Keratinocyte (primary cell): ENCODE results near the gene F10. TPM values are rescaled to one million over a fixed set of nuclear protein-coding genes. Genes with fewer than 3 reads are reported as not detected.

Source experiments
- DNase-seq: peaks from one replicate; pipeline ENCODE4 v3.0.0-alpha.2; 2011; ENCODE audit warnings: low read depth, missing footprints, low spot score
- FAIRE-seq: peaks from 2 replicates; lab custom pipeline; 2011; peaks lifted over from hg19 to GRCh38; lab: Jason Lieb, UNC
- H2AFZ ChIP-seq: 2 replicates; pipeline ENCODE4 v1.6.0; 2012; ENCODE audit warnings: low read length, control low read depth, inconsistent platforms; ENCODE audit not compliant: control insufficient read depth
- H3K27ac ChIP-seq: 2 replicates; pipeline ENCODE4 v1.5.1; 2011; ENCODE audit warnings: low read length; ENCODE audit not compliant: control insufficient read depth, insufficient read depth
- H3K27me3 ChIP-seq: 3 replicates; pipeline ENCODE4 v1.6.0; 2011; ENCODE audit warnings: low read length; ENCODE audit not compliant: control insufficient read depth, insufficient read depth; ENCODE audit errors: extremely low read depth
- H3K36me3 ChIP-seq, 2 experiments: 2 replicates in 1 of 2; 3 replicates in 1 of 2; pipeline ENCODE4 v1.5.1; 2011; ENCODE audit warnings: low read length in 2 of 2, mild to moderate bottlenecking in 1 of 2; ENCODE audit not compliant: control insufficient read depth in 2 of 2, insufficient read depth in 2 of 2; ENCODE audit errors: extremely low read depth in 1 of 2
- H3K4me1 ChIP-seq: 3 replicates; pipeline ENCODE4 v1.5.1; 2011; ENCODE audit warnings: low read length; ENCODE audit not compliant: control insufficient read depth, insufficient read depth; ENCODE audit errors: extremely low read depth
- H3K4me2 ChIP-seq: 3 replicates; pipeline ENCODE4 v1.6.0; 2011; ENCODE audit warnings: low read depth, low read length; ENCODE audit not compliant: control insufficient read depth, insufficient read depth; ENCODE audit errors: extremely low read depth
- H3K4me3 ChIP-seq, 3 experiments: fragments of 200-600 bp in 1 of 3; sonication (generic) in 1 of 3; 2 replicates in 2 of 3; 3 replicates in 1 of 3; pipeline ENCODE4 v1.5.1; 2011 to 2016; ENCODE audit warnings: low read length in 3 of 3, mild to moderate bottlenecking in 3 of 3, control low read depth in 2 of 3, inconsistent platforms in 1 of 3, low read depth in 1 of 3, mixed read lengths in 1 of 3, mixed run types in 1 of 3, moderate library complexity in 1 of 3; ENCODE audit not compliant: control insufficient read depth in 2 of 3, insufficient read depth in 2 of 3; ENCODE audit errors: extremely low read depth in 1 of 3
- H3K79me2 ChIP-seq: 2 replicates; pipeline ENCODE4 v1.6.0; 2012; ENCODE audit warnings: low read length; ENCODE audit not compliant: control insufficient read depth, insufficient read depth
- H3K9ac ChIP-seq: 3 replicates; pipeline ENCODE4 v1.6.0; 2011; ENCODE audit warnings: low read length; ENCODE audit not compliant: control insufficient read depth, insufficient read depth; ENCODE audit errors: extremely low read depth
- H3K9me1 ChIP-seq: 3 replicates; pipeline ENCODE4 v1.6.0; 2011; ENCODE audit warnings: low read length; ENCODE audit not compliant: control insufficient read depth, insufficient read depth; ENCODE audit errors: extremely low read depth
- H3K9me3 ChIP-seq: 2 replicates; pipeline ENCODE4 v1.5.1; 2012; ENCODE audit warnings: low read depth, low read length; ENCODE audit not compliant: control insufficient read depth
- H4K20me1 ChIP-seq: 3 replicates; pipeline ENCODE4 v1.6.0; 2011; ENCODE audit warnings: low read length; ENCODE audit not compliant: control insufficient read depth, insufficient read depth; ENCODE audit errors: extremely low read depth
- EZH2 ChIP-seq: IDR thresholded peaks from one replicate; pipeline ENCODE4 v1.6.1; 2012; ENCODE audit warnings: inconsistent platforms, mild to moderate bottlenecking, low read length, moderate library complexity
- dilution Hi-C: fragments of 300-500 bp; cut with MboI; formaldehyde crosslinking; loops from one replicate; pipeline ENCODE4 v1.7.0; 2020; ENCODE audit warnings: low sequenced_read_pairs; ENCODE audit not compliant: extremely low pct_ligation_motif_present
- polyA minus RNA-seq, 3 experiments: library from RNA; depleted of rRNA, polyadenylated mRNA; stranded (reverse); fragments of >200 nt; gene quantifications; 1 replicate in 1 of 3; 2 replicates in 1 of 3; 3 replicates in 1 of 3; pipeline ENCODE4 v1.2.3, GENCODE V29; 2011
- polyA plus RNA-seq, 5 experiments: library from polyadenylated mRNA; depleted of rRNA in 3 of 5; stranded (reverse) in 3 of 5; stranded (forward) in 1 of 5; unstranded in 1 of 5; fragments of >200 nt; gene quantifications; 1 replicate in 1 of 5; 2 replicates in 3 of 5; 3 replicates in 1 of 5; pipeline versions ENCODE4 v1.2.1 to v1.2.3, GENCODE V29; 2011 to 2012; ENCODE audit warnings: missing spikeins in 2 of 5, low read depth in 1 of 5, low replicate concordance in 1 of 5
- TF ChIP-seq, protein P1 (sequence below), 3 experiments: IDR thresholded peaks in 1 of 3; conservative IDR thresholded peaks in 1 of 3; optimal IDR thresholded peaks in 1 of 3; 2 replicates in 2 of 3; 3 replicates in 1 of 3; pipeline versions ENCODE3 to v1.5.1; 2011; ENCODE audit warnings: low read length in 3 of 3, mild to moderate bottlenecking in 3 of 3, moderate library complexity in 2 of 3, control low read depth in 1 of 3, inconsistent platforms in 1 of 3; ENCODE audit not compliant: insufficient read depth in 2 of 3; ENCODE audit errors: extremely low read depth in 1 of 3

Gene F10
- not detected in 3 replicates for polyA plus RNA-seq
- polyA plus RNA-seq (2011; ENCODE audit: low read depth) = not detected
- not detected in 2 replicates for polyA plus RNA-seq (2011; cell fraction: cytosol; rRNA removed)
- polyA plus RNA-seq (2011; cell fraction: nucleus; rRNA removed) = not detected in 2 replicates
- 0.17 TPM in 1 of 2 replicates, not detected in the other for polyA plus RNA-seq (2012; ENCODE audit: low replicate concordance)
- polyA minus RNA-seq = not detected in 3 replicates
- not detected for polyA minus RNA-seq (2011; cell fraction: cytosol; rRNA and poly(A)+ RNA removed)
- not detected in 2 replicates for polyA minus RNA-seq (2011; cell fraction: nucleus; rRNA and poly(A)+ RNA removed)

DNA sequence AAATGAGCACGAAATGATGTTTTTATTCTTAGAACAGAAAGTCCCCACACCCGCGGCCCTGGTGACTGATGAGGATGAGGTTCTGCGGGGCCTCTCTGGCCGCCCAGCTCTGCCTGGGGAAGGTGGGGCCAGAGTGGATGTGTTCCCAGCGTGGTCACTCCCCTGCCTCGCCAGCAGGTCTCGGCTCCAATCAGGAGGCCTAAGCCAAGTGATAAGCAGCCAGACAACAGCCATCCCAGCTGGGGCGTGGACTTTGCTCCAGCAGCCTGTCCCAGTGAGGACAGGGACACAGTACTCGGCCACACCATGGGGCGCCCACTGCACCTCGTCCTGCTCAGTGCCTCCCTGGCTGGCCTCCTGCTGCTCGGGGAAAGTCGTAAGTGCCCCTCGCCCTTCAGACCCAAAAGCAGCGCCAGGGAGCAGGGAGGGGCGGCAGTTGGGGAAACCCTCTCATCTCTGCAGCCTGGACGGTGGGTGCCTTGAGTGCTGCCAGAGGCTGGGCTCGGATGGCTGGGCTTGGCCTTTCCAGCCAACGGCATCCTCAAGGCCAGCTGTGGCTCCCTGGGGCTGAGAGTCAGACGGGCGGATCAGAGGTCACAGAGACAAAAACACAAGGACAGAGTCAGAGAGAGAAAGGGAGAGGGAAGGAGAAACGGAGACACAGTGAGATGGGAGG is at the start of gene F10:
Gene F10, plus strand, starts transcription at position 250 of the 676 bp plus-strand sequence. Its CDS starts 57 bp downstream, at position 307.
- Histone ChIP-seq H2AFZ (no peak within 1 kb of the TSS), H3K79me2 (no peaks in the 10 kb centered on the region), H3K9me3 (no peaks in the 10 kb centered on the region), H3K9ac (no peak within 1 kb of the TSS), H3K27me3 (peaks cover 2% of the 10 kb centered on the region), H3K9me1 (no peaks in the 10 kb centered on the region), H3K4me2 (no peak within 1 kb of the TSS), H3K4me3 (no peak within 1 kb of the TSS), H3K36me3 (no peaks in the 10 kb centered on the region), H4K20me1 (no peaks in the 10 kb centered on the region), H3K27ac (no peak within 1 kb of the TSS), H3K4me1 (no peaks in the 10 kb centered on the region)
- FAIRE-seq (no peak), DNase-seq (no peak)
- dilution Hi-C loops = no loop called here
- TF ChIP-seq, protein P1, sequence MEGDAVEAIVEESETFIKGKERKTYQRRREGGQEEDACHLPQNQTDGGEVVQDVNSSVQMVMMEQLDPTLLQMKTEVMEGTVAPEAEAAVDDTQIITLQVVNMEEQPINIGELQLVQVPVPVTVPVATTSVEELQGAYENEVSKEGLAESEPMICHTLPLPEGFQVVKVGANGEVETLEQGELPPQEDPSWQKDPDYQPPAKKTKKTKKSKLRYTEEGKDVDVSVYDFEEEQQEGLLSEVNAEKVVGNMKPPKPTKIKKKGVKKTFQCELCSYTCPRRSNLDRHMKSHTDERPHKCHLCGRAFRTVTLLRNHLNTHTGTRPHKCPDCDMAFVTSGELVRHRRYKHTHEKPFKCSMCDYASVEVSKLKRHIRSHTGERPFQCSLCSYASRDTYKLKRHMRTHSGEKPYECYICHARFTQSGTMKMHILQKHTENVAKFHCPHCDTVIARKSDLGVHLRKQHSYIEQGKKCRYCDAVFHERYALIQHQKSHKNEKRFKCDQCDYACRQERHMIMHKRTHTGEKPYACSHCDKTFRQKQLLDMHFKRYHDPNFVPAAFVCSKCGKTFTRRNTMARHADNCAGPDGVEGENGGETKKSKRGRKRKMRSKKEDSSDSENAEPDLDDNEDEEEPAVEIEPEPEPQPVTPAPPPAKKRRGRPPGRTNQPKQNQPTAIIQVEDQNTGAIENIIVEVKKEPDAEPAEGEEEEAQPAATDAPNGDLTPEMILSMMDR (optimal IDR thresholded peaks at IDR 0.05 in 1 of 3, IDR thresholded peaks at IDR 0.05 in 1 of 3, conservative IDR thresholded peaks at IDR 0.05 in 1 of 3; ENCODE audit: extremely low read depth in 1 of 3, insufficient read depth in 2 of 3, low read length in 3 of 3) = no peak
- TF ChIP-seq EZH2 = no peak

GRCh38 chr13:113073942-113074341 is 48.7 kb upstream of the F10 start:
- FAIRE-seq (no peak), DNase-seq (no peak)
- H4K20me1 ChIP-seq = no peaks in the 10 kb centered on the region
- no peak for TF ChIP-seq EZH2
- no peaks in the 10 kb centered on the region for H3K9me3 ChIP-seq
- no peak overlapping the region for H2AFZ ChIP-seq
- H3K27ac ChIP-seq = no peak overlapping the region
- dilution Hi-C loops = no loop called here
- no peaks in the 10 kb centered on the region for H3K36me3 ChIP-seq
- H3K9ac ChIP-seq = no peak overlapping the region
- H3K4me3 ChIP-seq = no peak overlapping the region
- H3K9me1 ChIP-seq = no peaks in the 10 kb centered on the region
- H3K4me2 ChIP-seq = no peak overlapping the region
- no peaks in the 10 kb centered on the region for H3K27me3 ChIP-seq
- H3K79me2 ChIP-seq = no peaks in the 10 kb centered on the region
- no peaks in the 10 kb centered on the region for H3K4me1 ChIP-seq
